Sciatic nerve (tissue), 2 donors: Measurements from ENCODE around the gene CABLES2. TPM values are rescaled to one million over a fixed set of nuclear protein-coding genes. Genes with fewer than 3 reads are reported as not detected.

Source experiments
- ATAC-seq: fragments of 200-7000 bp; cut with Tn5 transposase; one replicate; pipeline ENCODE4 v1.9.1; 2020; ENCODE audit warnings: mild to moderate bottlenecking, moderate library complexity
- DNase-seq: peaks from one replicate; pipeline ENCODE4 v3.0.0-alpha.2; 2020; ENCODE audit warnings: low spot score
- intact Hi-C: fragments of 100-400 bp; cut with DNase I; formaldehyde crosslinking; loops from one replicate; pipeline ENCODE4 v1.14.2; 2022
- total RNA-seq: library from RNA; stranded (reverse); fragmentation: NEBNext Ultra II Directional; extraction: Animal tissue kit (Norgen Biotek cat#: 25700); gene quantifications from one replicate; pipeline ENCODE4 v1.2.1, GENCODE V29; 2021
- donor health status: DM: no; HTN: no; CAD: no.
- donor health status: DM: no; HTN: no; CAD: no.

The CABLES2 gene
- total RNA-seq, 1 donor from 2014 or later, result 4.5 TPM

GRCh38 chr20:62366370-62367135, 40.5 kb downstream of the CABLES2 start:
- intact Hi-C loops, result no loop called here
- no peak for DNase-seq
- no peak for ATAC-seq

- DNase-seq, result no peak
- ATAC-seq, result peak; percentile 42
- intact Hi-C loops, result no loop called here
Measured at GRCh38 chr20:62365814-62366369, 41.2 kb downstream of the CABLES2 start.

GRCh38 chr20:62364911-62365736, 42.0 kb downstream of the CABLES2 start:
- no peak for DNase-seq
- intact Hi-C loops, result no loop called here
- ATAC-seq, result peak; percentile 1

DNA sequence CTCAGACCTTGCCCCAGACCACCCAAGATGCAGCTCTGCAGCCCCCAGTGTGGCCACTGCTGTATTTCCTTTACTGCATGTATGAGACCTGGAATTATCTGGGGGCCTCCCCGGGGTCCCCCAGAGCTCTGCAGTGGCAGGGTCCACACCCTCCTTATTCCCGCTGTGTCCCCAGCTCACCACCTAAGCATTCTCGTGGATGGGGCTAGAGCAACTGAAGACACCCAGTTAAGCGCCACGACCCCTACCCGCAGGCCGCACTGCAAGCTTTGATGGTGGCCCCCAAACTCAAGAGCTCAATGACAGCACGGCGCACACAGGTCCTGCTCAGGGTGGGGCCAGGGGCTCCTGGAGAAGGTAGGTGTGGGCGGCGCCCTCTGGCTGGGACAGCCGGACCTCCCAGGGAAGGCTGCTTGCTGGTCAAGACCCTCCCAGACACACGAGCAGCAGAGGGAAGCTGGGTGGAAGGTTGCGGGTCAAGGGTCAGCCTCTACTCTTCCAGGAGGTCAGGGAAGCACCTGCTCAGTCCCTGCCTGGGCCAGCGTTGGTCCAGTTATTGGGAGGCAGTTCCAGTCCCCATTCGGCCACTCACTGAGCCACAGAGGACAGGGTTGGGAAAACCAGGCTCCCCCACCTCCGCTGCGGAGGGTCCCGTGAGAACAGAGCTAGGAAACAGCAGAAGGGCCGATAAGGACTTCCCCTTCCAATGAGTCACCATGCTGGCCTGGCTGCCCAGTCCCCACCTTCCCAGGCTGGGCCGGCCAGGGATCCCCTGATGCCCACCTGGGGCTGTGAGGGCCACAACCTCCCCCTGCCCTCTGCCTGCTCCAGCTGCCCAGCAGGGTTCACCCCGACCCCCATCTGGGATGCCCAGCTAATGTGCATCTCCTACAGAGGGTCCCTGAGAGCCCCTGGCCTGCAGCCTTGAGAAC, 42.9 kb downstream of the CABLES2 start:
- intact Hi-C loops, result no loop called here
- ATAC-seq, result no peak
- no peak for DNase-seq

DNA sequence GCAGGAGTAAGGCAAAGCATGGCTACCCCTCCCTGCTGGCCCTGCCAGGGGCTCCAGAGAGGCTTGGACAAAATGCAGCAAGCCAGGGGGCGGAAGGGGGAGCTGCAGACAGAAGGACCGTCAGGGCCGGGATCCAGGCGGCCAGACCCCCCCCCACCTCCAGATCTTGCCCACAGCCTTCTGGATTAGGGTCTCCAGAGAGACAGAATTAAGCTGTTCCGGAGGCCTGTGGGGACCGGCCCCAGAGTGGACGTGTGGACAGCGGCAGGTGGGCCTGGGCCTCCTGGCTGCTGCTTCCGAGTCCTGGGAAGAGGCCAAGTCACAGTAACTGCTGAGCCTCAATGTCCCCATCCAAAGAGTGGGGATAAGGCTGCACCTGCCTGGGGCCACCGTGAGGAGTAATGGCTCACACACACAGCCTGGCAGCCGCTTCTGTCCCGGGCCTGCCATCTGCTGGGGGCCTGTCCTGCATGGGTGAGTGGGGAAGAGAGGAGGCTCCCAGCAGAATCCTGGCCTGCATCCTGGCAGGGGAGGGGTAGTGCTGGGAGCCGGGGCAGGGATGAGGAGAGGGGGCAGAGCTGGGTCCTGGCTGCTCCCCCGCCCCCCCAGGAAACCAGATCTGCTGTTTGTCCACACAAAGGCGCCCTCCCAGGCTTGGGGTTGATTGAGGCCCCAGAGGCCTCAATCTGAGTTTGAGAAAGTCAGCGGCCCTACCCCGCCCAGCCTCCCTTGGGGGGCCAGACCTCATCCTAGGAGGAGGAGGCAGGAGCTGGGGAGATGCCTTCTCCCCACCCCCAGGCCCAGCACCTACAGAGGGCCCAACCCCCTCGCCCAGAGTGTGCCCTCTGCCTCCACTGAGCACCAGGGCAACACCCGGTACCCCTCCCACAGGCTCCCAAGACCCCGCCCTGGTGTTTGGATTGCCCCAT, 43.8 kb downstream of the CABLES2 start:
- no peak for DNase-seq

GRCh38 chr20:62362590-62362940, 44.5 kb downstream of the CABLES2 start:
- no peak for DNase-seq
- intact Hi-C loops, result no loop called here
- no peak for ATAC-seq

More for the DNA sequence above, 43.8 kb downstream of the CABLES2 start:
- no peak for ATAC-seq
- intact Hi-C loops, result no loop called here

GRCh38 chr20:62361799-62362589, 45.1 kb downstream of the CABLES2 start:
- DNase-seq, result no peak
- intact Hi-C loops, result no loop called here
- ATAC-seq, result no peak

- DNase-seq (no peak), ATAC-seq (no peak)
- intact Hi-C loops, result no loop called here
Measured at GRCh38 chr20:62360854-62361798, 46.0 kb downstream of the CABLES2 start.

- intact Hi-C loops, result loop anchor here (5.0 kb wide), 1 partner anchor 177 kb away; the partner anchor contains the start of gene MTG2
- no peak for ATAC-seq
Measured at GRCh38 chr20:62359491-62360121, 47.5 kb downstream of the CABLES2 start.

DNA sequence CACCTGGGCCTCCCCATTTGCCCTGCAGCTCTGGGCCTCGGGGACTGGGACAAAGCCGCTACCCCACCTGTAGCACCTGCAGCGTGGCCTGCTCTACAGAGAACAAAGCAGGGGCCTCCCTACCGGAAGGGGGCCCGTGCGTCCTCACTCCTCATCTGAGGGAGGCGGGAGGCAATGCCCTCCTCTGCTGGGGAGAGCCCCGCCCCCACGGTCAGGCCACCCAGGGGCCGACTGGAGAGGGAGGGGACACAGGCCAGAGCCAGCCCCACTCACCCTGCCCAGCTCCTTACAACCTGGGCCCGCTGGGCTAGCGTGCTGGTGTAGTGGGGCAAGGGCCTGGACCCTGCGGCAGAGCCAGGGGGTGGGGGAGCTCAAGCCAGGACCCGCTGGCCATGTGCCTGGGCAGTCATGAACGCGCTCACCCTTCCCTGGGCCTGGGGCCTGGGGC, 48.0 kb downstream of the CABLES2 start:
- no peak for ATAC-seq
- intact Hi-C loops, result loop anchor here (5.0 kb wide), 1 partner anchor 177 kb away; the partner anchor contains the start of gene MTG2
- no peak for DNase-seq

More at GRCh38 chr20:62359491-62360121, 47.5 kb downstream of the CABLES2 start:
- no peak for DNase-seq

DNA sequence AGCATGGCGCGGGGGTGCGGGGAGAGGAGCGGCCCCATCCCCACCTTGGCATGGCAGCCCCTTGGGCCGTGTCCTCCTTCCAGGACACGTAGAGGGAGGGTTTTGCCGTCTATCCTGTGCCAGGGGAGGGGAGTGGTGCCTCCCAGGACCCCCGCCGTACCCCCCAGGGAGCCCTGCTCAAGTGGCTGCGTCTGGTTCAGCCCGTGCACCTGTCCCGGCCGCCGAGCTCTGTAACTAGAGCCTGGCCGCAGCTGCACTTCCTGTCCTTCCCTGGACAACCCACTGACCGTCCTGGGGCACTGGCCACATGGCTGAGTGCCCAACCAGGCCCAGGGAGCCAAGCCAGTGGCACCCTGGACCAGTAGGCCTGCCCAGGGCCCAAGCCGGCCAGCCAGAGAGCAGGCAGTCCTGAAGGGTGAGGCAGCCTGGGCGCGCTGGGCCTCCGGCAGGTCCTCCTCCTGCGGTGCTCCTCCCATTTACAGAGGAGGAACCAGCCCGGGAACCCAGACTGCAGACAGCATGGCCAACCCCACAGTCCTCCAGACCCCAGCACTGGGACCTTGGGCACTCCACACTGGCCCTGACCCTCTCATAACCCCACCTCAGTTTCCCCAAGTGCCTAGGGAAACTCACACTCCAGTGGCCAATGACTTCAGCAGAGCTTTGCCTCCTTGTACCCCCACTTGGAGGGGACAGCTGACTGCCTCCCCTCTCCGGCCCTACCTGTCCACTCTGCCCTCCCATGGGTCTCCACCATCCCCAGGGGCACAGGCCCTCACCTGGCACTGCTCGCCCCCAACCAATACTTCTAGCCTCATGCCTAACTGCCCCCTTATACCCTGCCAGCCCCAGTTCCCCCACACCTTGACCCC, 48.7 kb downstream of the CABLES2 start:
- intact Hi-C loops, result loop anchor here (5.0 kb wide), 1 partner anchor 176 kb away; the partner anchor contains the start of gene MTG2

DNA sequence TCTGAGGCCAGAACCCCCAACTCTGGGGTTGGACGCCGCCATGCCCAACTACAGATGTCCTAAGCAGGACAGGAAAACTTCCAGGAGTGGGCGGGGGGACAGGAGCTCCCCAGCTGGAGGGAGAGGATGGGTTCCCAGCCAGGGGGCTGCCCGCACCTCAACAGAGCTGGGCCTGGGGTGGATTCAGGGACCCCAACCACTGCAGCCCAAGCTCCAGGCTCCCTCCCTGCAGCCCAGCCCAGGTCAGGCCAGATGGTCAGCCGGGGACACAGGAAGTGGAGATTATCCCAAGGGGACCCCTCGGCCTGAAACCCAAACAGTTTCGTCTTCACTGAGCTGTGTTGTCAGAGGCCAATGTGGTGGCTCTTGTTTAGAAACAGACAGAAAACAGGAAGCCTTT, 49.4 kb downstream of the CABLES2 start:
- no peak for ATAC-seq
- intact Hi-C loops, result loop anchor here (5.0 kb wide), 1 partner anchor 175 kb away; the partner anchor contains the start of gene MTG2
- no peak for DNase-seq

More for the DNA sequence above, 48.7 kb downstream of the CABLES2 start:
- ATAC-seq (no peak), DNase-seq (no peak)

GRCh38 chr20:62357187-62357667, 49.9 kb downstream of the CABLES2 start:
- ATAC-seq (peak; percentile 9), DNase-seq (no peak)
- intact Hi-C loops, result loop anchor here (5.0 kb wide), 1 partner anchor 175 kb away; the partner anchor contains the start of gene MTG2

DNA sequence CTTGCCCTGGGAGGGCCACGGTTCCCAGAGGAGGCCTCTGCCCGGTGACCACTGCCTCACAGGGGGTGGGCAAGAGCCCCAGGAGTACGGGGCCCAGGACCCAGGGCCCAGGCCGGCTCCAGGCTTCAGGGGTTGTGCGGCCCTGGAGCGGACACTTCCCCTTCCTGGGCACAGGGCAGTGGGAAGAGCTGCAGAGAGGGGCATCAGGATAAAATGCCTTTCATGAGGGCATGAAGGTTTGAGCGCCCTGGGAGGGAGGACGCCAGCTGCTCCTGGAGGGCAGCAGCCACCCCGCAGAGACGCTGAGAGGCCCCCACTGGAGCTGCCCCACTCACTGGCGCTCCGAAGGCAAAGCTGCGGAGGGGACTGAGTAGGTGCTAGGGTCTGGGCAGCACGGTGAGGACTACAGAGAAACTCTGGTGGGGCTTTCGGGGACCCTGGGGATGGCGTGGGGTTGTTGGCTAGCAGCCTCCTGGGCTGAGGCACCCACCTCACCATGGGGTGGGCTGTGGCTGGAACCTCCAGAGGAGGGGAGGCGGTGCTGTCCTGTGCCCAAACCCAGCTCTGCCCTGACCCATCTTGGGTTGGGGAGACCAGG, 50.4 kb downstream of the CABLES2 start:
- no peak for DNase-seq
- no peak for ATAC-seq
- intact Hi-C loops, result loop anchor here (5.0 kb wide), 1 partner anchor 174 kb away; the partner anchor contains the start of gene MTG2
